GM18511 (cell line): ENCODE measurements around the gene IL1R1.

Experiments used
- ATAC-seq: cut with Tn5 transposase; IDR thresholded peaks from one replicate; pipeline ENCODE4 v1.9.1; 2021; ENCODE audit warnings: mild to moderate bottlenecking, moderate library complexity; ENCODE audit not compliant: unreplicated experiment

Gene IL1R1

GRCh38 chr2:102137138-102137537, 5.4 kb upstream of the IL1R1 start:
- ATAC-seq, result no peak

DNA sequence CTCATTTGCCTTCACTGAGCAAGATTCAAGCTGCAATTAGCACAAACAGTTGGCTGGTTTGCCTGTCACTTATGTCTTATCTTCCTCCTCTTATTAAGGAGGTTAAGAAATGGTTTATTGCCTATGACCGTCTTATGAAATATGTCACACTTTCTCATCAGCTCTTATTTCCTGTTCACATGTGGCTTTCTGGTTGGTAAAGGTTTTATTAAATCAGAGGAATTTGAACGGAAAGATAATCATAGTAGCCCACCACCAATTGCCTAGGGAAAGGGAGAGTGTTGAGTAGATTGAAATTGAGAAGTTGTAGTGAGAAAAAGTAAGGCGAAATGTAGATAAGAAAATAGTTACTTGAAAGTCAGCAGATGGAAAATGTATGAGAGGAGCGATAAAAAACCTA, 4.2 kb upstream of the IL1R1 start:
- no peak for ATAC-seq

DNA sequence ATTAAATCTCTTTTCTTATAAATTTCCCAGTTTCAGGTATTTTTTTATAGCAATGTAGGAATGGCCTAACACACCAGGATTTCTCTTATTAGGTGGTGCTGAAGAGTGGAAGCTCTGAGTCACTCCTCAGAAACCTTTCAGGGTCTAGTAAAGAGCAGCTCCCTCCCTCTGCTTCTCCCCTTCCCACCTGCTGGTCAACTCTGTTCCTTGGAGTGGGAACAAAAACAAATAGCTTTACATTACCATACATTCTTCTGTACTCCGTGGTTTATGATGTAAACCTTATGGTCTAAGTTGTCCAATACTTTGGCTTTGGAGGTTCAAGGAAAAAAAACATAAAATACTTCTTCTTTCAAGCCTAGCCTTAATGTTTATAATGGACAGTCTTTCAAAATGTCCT, 2.7 kb upstream of the IL1R1 start:
- no peak for ATAC-seq

GRCh38 chr2:102140377-102140776, 2.2 kb upstream of the IL1R1 start:
- ATAC-seq, result no peak

DNA sequence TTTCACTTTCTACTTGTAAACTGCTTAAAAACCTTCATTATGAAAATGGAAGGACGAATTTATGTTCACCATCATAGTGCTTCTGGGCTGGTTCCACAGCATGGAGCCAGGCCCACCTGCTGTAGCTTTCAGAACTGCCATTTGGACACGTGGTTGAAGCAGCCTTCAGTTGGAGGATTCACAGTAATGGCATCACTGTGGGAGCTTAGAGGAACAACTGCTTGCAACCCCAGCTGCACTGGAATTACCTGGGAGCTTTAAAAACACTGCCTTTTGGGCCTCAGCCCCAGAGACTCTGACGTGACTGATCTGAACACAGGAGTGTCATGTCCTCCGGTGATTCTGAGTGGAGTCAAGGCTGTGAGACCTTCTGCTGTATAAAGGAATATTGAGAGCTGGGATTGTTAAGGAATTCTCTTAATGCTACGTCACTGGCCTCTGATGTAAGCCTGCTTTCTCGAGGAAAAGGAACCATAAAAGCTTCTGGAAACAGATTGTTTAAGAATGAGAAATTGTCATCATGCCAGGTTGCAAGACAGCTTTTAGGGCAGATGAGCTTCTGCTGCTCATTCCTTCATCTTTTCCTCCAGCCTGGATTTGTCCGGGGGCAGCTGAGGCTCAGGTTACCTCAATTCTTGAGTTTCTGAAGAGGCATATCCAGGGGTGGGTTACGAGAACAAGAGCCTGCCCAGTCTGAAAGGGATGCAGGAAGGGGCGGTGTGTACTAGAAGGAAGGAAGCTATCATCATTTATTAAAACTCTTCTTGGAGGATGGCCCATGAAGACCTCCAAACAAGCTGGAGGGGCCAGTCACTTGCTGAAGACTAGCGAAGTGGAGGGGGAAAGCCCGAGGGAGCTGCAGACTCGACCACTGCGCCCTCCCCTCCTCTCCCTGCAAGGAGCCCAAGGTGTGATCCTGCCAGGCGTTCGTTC, 1.3 kb upstream of the IL1R1 start:
- no peak for ATAC-seq

GRCh38 chr2:102142829-102143449, 393 bp downstream of the IL1R1 start:
- ATAC-seq, result no peak

DNA sequence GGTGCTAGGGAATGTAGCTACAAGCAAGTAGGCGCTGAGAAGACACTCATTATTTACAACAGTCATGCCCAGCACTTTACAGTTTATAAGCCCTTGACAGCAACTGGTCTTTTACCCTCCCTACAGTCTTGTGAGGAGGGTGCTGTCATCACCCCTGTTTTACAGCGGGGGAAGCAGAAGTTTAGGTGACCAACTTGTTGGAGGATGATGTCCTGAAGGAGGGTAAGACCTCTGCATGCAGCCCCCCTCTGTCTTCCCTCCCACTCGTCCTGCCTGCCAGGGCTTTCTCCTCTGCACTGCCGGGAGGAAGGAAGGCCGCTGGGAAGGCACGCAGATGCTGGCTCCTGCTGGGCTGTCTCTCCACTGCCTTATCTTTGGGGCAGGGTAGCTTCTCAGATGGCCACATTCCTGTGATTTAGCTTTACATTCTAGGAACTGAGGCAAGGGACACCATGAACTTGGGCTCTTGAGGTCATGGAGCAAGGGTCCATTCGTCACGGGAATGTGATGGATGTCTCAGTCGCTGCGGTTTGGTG, 972 bp downstream of the IL1R1 start:
- ATAC-seq, result no peak

- no peak for ATAC-seq
Measured at GRCh38 chr2:102144128-102144527, 1.6 kb downstream of the IL1R1 start.

- no peak for ATAC-seq
Measured at GRCh38 chr2:102145107-102145506, 2.6 kb downstream of the IL1R1 start.

DNA sequence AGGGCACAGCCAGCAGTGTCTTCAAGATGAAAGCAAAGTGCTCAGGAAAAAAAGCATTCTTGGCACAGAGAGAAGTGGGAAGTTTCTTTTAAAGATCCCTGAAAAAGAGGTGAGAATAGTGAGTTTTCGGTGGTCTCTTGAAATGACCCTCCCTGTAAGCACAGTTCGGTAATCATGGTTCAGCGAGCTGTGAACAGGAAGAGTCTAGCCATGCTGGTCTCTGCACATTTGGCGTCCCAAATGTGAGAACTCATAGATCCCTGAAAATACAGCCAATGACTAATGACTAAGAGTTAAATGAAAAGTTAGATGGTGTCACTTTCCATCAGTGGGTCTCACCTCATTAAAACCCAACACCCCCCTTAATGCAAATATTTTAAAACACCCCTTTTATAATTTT, 3.4 kb downstream of the IL1R1 start:
- no peak for ATAC-seq

GRCh38 chr2:102147935-102148334, 5.4 kb downstream of the IL1R1 start:
- no peak for ATAC-seq

DNA sequence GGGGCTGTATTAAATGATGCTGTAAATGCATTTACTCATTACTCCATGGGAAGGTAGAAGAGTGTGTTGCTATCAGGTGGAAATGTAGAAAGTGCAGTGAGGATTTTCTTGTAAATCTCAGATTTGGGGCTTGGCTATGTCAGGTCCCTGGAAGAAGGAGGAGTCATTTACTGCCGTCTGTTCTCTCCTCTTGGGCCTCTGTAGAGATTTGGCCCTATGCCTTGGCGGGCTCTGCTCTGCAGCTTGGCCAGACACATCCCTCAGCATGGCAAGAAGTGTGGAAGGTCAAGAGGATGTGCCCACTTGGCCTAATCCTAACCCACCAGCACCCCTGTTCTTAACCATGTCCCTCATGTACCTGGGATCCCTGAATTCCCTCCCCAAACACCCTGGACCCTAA, 6.7 kb downstream of the IL1R1 start:
- ATAC-seq, result no peak

DNA sequence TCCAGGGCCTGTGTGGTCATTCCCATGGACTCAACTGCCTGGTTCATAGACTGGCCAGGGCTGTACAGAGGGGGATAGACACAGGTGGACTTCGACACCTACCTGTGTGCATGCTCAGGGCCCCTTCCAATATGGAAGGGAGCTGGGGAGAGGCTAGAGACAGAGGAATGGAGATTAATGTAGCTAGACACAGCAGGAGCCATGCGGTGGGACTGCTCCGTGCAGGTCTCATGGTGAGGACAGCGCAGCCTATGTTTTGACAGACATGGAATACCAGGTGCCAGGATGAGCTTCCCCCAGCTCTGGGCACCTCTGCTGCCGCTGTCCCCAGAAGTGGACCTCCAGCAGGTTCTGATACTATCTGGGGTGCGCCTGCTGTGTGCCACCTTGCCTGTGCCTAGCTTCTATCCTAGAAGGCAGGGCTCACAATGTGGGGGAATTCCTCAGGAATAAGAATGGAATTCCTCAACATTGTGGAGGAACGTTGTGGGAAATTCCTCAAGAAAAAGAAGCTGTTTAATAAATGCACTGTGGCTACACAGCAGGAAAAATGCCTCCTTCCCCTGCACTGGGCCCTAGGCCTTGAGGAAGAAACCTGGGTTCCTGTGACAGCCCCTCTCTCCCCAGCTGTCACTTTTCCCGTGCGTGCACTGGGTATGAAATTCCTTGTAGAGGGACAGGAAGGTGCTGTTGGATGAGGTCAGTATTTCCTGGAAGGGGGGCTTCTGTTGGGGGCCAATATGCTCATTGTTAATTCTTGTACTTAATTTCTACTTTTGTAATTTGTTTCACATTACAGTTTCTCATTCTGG, 7.3 kb downstream of the IL1R1 start:
- no peak for ATAC-seq

- ATAC-seq, result no peak
Measured at GRCh38 chr2:102154364-102154763, 11.8 kb downstream of the IL1R1 start.

DNA sequence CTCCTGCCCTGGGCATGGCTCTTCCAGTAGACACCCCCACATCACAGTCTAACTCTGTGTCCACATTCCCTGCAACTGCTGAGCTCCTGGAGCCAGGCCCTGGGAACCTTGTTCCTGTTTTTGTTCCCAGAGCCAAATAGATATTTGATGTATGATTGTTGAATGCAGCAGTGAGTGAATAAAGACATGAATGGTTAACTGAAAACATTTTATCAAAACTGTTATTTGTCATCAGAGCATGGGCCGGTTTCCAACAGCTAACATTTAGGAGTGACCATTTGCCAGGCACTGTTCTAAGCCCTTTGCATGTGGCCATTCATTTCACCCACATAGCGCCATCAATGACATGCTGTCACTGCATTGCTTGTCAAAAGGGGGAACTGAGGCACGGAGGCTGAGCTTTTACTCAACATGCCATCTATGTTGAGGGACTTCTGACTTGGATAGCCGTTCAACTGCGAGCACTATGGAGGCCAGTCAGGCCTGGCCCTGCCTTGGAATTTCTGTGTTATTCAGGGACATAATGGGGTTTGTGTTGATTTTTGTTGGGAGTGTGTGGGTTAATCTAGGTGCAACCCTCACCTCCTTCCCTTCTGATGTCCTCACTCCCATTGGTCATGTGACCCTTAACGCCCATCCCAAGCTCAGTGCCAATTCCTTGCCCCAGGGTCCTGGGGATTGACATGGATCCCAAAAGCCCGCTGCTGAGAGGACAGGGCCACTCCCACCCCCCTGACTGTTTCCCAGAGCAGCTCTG, 12.6 kb downstream of the IL1R1 start:
- ATAC-seq, result no peak

DNA sequence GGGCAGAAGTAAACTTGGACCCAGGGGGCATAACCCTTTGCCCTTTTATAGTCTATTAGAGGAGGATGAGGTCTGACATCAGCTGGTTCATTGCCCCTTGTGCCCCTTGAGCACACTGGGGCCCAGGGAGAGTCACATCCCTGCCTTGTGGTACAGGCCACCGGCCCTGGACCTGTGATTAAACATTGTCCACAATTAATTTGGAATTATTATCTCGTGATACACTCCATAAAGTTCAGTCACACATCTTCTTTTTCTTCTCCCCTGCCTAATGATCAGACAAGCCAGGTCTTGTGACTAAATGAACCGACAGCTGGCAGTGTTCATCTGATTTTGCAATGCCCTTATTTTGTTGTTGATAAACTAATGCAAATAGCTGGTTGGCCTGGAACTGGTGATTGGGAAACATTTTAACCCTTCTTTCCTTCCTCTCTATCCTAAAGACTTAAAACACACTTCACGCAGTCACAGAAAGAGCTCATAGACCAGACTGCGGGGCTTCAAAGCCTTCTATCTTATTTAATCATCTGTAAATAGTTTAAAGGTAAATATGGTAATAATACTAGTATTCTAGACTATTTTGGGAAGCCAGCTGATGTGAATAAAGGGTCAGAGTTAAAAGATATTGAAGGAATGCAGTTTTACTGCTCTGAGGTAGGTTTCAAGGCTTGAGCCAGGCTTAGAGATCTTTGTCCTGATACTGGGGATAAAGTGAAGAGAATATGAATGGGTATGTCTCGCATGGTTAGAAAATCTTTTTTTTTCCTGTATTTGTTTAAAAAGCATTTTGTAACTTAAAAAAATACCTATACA, 13.4 kb downstream of the IL1R1 start:
- ATAC-seq, result no peak

DNA sequence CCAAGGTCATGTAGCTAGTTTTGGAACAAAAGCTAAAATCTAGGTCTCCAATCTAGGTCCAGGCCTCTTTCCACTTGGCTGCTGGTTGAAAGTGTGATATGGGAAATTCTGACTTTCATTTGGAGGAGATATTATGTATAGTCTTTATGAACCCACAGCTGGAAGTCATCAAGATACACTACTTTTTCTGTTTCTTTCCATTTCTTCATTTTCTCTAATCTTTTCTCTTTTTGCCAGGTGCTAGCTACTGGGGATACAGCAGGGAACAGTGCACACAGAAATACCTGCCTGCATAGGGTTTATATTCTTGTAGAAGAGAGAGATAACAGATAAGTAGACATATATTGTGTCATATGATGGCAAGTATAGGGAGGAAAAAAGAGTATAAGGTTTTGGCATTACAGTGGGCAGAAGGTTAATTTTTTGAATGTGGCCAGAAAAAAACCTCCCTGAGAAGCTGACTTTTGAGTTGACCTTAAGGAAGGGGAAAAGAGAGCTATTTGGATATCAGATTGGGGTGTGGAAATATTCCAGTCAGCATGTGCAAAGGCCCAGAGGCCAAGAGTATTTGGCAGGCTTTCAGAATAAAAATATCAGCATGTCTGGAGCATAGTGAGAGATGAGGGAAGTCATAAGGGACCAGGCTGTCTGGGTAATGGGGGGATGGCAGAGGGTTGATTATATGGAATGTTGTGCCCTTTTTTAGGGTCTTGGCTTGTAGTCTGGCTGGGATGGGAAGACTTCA, 15.6 kb downstream of the IL1R1 start:
- no peak for ATAC-seq

DNA sequence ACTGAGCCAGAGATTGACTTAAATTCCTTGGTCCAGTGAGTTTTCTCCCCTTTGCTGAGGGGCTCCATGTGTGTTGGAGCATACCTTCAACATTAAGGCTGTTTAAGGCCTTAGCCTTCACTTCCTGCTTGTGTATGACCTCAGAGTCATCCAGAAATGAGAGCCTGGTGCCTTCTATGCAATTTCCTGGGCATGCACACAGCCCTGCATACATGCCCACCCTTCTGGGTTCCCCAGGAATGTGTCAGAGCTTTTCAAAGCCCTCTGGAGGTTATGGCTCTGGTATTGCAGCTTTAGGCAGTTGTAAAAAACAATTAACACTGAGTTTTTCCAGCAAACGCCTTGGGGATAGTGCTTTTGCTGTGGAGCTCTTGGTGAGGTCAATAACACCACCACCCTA, 16.7 kb downstream of the IL1R1 start:
- ATAC-seq, result no peak

GRCh38 chr2:102166189-102166845, 23.8 kb downstream of the IL1R1 start:
- ATAC-seq, result no peak
